Stimulated activated CD8-positive, alpha-beta memory T cell treated with anti-CD3 and anti-CD28 coated beads, Interleukin-15, amount 100 ng/mL, for 24 hours (primary cell): ENCODE data around the gene MAPK14.
A peak's percentile ranks its signal among the peaks of the same experiment; 100 is the strongest.
"Not testable (repeated sequence)": the region's sequence is repeated elsewhere in the genome, so short reads cannot be mapped to it uniquely, and the experiment has no call there.

Experiments
- DNase-seq: peaks from one replicate; pipeline ENCODE4 v3.0.0-alpha.2; 2020; ENCODE audit warnings: low read depth

The MAPK14 gene

DNA sequence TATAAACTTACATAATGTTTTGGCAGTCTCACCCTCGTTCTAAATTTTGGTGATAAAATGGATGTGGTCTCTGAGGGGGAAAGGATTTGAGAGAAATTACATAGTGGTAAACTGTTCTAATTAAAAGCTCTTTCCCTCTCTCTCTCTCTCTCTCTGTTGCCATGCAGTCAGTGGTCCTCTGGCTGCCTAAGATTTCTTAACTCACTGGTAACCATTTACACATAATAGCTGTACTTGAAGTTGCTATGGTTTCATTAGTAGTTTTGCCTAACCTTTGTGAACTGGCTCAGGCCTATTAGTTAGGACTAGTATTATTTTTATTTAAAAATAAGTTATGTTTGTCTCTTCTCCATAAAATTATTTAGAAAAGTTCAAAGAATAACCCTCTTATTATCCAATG lies 42.0 kb downstream of the MAPK14 start:
- no peak for DNase-seq

DNA sequence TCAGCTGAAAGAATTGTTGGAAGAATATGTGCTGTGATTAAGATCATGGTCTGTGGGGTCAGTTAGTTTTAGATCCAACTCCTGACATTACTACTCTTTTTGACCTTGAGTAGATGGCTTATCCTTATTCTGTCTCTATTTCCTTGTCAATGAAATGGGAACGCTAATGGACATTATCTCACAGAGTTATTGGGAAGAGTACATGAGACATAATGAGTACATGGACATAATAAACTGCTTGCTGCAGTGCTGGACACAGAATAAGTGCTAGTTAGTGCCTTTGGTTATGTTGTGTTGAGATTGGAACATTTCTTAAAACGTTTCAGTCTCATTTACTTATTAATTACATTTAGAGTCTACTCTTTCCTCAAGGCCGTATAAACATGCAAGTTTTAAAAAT lies 42.6 kb downstream of the MAPK14 start:
- no peak for DNase-seq

DNA sequence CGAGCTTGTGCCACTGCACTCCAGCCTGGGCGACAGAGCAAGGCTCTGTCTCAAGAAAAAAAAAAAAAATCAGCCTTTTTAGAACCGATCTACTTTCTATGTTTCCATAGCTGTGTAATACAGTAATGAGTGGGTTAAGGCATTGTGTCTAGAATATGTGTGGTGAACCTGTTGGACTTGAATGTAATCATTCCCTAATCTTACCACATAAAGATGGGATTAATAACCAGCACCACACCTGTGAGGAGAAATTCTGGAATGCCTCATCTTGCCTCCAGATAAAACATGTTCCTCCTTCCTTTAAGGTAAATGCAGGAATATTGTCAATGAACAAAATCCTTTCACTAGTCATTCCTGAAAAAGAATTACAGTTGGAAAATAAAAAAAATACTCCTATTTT lies 43.7 kb downstream of the MAPK14 start:
- DNase-seq = no peak

DNA sequence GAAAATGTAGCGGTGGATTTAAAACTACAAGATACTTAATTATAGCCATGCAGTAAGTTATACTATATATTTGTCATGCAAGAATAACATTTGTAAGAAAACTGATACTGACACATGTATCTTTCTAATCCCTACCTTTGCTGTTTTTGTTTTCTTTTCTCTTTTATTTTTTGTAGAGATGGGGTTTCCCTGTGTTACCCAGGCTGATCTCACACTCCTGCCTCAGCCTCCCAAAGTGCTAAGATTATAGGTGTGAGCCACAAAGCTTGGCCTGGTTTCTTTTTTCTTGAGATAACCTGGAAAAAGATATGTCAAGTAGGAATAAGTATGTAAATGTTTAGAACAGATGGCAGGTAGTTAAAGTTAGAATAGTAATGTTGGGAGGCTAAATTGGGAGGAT lies 44.1 kb downstream of the MAPK14 start:
- no peak for DNase-seq

DNA sequence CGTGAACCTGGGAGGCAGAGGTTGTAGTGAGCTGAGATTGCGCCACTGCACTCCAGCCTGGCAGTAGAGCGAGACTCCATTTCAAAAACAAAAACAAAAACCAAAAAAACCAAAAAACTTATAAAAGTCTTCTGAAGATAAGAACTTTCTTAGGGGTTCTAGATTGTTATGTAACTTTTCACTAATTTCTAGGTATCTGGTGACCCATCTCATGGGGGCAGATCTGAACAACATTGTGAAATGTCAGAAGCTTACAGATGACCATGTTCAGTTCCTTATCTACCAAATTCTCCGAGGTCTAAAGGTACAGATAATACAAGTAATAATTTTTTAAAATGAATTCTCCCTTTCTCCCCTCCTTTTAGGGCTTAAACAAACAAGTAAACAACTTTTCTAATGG lies 45.1 kb downstream of the MAPK14 start:
- DNase-seq = no peak

DNA sequence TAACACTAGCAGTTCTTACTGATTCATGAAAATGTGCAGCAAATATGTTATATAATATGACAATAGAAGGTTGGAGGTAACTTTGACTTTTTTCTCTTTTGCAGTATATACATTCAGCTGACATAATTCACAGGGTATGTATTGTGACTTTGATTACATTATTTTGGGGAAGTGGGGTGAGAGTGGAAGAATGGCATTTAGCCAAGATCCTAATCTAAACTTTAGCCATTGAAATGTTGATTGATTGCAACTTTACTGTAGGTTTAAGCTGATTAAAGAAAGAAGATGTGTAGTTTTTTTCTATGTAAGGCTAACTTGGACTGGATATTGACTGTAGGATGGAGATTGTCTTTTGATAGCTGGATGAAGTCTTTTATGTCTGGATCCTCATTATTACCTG lies 46.0 kb downstream of the MAPK14 start:
- no peak for DNase-seq

DNA sequence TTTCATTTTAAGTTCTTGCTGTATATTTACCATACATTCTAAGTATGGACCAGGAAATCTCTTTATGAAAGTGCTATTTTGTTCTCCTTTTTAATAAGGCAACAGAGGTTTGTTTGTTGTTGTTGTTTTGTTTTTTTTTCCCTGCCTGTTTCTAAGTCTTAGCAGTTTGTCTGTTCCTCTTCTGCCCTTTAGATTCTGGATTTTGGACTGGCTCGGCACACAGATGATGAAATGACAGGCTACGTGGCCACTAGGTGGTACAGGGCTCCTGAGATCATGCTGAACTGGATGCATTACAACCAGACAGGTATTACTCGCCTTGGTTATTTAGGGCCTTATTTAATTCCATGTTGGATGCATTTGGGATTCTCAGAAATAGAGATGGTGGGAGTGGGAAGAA lies 48.0 kb downstream of the MAPK14 start:
- no peak for DNase-seq

DNA sequence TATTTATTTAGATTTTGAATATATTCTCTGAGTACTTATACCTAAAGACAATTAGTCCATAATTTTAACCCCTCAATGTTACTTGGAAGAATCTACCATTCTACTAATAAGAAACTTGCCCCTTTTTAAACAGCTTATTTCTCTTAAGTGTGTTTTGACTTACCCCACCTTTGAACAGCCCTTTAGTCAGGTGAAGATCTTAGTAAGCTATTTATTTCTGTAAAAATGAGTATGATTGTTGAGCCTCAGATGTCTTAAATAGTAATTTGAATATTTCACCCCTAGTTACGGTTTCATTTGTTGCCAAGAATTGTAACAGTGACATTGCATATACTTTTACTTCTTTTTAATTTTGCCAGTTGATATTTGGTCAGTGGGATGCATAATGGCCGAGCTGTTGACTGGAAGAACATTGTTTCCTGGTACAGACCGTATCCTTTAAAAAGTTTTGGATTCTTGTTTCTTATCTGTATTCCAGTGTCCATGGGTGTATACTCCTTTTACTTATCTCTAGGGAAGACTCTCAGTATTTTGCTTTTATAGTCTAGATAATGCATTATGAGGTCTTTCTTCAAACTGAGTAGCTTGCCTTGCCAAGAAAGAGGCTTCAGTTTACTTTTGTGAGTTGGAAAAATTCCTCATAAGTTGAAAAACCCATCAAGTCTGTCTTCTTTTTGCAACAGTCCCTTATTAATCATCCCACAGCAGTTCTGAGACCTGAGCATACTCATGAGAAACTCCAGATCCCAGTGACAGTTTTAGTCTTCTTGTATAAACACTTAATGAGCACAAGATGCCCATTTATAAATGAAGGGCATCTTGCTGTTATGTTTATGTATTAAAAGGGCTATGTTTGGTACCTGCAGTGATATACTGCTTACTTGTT lies 48.8 kb downstream of the MAPK14 start:
- DNase-seq = no peak

DNA sequence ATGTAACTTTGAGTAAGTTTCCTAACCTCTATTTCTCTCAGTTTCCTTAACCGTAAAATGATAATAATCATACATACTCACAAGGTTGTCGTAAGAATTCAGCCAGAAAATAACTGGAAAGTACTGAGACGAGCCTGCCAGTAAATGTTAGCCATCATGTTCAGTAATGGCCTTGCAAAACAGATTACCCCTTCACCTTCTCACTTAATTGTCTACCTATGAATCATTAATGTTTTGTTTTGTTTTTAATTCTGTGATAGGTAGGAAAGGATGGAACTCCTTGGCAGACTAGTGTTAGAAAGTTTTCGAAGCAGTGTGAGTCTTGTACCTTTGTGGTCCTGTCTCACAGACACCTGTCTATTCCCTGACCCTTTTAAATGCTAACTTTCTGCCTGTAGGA lies 50.6 kb downstream of the MAPK14 start:
- no peak for DNase-seq

DNA sequence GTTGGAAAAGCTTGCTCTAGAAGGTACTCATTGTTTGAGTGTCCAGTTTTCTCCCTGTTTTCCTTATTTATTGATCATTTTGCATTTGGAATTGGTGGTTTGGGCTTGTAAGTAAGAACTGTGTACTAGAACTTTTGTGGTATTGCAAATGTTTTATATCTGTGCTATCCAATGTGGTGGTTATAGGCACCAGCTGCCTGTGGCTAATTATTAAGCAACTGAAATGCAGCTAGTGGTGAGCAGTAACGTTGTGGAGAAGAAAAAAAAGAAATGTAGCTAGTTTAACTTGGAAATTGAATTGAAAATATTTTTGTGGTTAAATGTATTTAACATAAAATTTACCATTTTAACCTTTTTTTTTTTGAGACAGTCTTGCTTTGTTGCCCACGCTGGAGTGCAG lies 52.0 kb downstream of the MAPK14 start:
- DNase-seq = no peak

DNA sequence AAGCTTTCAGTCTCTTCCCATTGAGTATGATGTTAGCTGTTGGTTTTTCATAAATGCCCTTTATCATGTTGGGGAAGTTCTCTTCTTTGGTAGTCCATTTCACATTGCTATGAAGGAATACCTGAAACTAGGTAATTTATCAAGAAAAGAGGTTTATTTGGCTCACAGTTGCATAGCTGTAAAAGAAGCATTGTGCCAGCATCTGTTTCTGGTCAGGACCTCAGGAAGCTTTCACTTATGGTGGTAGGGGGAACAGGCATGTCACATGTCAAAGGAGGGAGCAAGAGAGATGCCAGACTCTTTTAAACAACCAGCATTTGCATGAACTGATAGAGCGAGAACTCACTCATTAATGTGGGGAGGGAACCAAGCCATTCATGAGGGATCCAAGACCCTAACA lies 54.7 kb downstream of the MAPK14 start:
- DNase-seq = no peak

DNA sequence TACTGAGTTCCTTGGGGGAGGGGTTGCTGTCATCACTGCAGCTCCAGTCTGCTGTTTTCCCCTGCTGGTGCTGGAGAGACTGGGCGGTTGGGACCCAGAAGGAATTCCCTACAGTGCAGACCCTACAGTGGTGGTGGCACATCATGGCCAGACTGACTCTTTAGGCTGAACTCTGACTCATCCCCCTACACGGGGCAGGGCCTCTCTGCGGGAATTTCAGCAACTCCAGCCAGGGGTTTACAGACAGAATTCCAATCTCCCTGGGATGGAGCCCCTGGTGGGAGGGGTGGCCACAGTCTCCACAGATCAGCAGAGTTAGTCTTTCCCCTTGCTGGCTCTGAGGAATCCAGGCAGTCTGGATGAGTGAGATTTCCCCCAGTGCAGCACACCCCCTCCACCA lies 55.8 kb downstream of the MAPK14 start:
- no peak for DNase-seq

DNA sequence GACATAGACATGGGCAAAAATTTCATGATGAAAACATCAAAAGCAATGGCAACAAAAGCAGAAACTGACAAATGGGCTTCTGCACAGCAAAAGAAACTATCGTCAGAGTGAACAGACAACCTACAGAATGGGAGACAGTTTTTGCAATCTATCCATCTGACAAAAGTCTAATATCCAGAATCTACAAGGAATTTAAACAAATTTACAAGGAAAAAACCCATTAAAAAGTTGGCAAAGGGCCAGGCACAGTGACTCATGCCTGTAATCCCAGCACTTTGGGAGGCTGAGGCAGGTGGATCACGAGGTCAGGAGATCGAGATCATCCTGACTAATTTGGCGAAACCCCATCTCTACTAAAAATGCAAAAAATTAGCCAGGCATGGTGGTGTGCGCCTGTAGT lies 60.6 kb downstream of the MAPK14 start:
- DNase-seq = not testable (repeated sequence)

DNA sequence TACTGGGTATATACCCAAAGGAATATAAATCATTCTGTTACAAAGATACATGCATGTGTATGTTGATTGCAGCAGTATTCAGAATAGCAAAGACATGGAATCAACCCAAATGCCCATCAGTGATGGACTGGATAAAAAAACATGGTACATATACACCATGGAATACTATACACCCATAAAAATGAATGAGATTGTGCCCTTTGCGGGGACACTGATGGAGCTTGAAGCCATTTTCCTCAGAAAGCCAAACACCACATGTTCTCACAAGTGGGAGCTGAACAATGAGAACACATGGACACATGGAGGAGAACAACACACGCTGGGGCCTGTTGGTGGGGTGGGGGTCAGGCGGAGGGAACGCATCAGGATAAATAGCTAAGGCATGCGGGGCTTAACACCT lies 61.4 kb downstream of the MAPK14 start:
- DNase-seq = no peak

DNA sequence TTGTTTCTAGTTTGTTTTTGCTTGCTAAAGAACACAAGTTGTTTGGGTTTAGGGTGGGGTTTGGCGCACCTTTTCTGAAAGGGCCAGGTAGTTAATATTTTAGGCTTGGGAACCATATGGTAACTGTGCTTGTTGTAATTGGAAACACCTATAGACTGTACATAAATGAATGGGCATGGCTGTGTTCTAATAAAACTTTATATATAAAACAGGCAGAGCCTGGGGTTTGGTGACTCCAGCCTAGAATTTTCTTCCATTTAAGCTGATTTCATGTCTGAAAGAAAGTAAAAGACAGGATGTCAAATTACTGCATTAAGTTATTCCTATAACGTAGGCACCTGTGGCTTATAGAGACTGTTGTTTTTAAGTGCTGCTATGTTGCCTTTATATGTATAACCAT lies 66.6 kb downstream of the MAPK14 start:
- no peak for DNase-seq

DNA sequence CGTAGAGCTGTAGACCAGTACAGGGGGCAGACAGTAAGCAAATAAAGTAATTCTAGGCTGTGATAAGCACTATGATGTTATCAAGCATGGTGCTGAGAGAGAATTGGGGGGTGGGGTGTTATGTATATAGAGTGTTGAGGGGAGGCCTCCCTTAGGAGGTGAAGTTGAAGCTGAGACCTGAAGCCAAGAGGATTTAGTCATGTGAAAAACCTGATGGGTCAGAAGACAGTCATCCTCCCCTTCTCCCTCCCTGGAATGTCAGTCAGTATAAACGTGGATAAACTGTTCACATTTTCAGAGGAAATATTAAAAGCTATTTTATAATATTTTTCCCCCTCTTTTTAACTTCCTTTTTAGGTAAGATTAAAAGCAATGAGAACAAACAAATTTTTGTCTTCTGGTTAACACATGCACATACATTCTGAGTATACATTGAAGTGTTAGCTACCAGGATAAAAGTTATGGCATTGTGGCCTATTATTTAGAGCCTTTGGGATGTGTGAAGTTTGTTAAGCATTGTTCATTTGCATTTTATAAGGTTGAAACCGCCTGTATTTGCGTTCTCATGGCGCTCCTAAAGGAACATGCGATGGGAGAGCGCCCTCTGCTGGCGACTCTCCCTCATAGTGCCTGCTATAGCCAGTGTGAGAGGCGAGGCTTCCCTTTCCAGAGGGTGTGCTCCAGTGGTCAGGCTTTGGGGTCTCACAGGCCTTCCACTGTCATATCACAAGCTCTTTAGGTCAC lies 67.3 kb downstream of the MAPK14 start:
- DNase-seq = peak; percentile 79

DNA sequence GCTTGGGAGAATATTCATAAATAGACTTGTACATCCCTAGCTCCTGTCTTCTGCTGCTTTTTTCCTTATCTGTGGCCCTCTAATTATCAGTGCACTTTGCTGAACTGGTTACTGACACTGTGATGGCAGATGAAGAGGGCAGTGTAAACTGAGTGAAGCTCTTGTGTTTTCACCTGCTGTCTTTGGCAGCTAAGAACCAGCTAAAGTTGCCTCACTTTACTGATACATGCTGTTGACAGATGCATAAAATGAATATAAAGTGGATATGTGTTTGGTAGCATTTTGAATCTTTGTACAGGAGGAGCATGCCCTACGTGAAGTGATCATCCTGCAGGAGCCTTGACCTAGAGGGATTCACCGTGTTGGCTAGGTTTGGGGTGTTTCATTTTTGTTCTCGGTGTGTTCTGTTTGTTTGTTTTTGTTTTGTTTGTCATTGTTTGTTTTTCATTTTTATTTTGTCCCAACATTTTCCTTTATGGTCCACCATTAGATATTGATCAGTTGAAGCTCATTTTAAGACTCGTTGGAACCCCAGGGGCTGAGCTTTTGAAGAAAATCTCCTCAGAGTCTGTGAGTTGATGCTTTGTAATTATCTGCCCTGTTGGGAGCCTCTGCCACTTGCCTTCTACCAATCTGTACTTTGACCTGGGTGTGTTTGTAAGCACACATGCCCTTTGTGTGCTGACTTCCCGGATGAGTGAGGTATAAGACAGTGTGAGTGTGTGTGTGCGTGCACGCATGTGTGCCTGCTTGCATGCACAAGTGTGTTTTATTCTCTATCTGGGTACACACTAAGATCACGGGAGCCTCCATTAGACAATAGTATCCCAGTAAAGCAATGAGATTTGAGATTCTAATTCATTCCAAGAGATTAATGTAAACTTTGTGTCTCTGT lies 68.1 kb downstream of the MAPK14 start:
- no peak for DNase-seq

DNA sequence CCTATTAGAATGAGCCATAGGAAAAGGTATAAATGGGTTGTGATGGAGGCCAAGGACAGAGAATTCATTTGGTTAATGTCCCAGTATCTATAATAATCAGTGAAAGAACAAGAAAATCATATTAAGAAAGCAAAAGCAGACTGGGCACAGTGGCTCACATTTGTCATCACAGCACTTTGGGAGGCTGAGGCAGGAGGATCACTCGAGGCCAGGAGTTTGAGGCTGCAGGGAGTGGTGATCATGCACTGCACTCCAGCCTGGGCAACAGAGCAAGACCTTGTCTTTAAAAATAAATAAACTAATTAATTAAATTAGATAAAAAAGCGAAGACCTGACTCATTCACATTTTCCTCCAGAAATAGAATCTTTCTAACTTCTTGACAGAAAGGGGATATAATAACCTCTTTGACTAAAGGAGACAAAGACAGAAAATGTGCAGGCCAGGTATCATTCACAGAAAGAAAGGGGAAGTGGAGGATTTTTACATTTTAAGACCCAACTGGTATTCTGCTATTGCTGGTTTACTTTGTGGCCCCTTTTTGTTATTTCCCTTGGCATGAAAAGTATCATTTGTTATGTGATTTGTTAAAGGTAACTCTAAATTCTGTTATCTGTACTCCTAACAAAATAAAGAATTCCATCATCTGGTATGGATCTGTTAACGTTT lies 70.8 kb downstream of the MAPK14 start:
- DNase-seq = no peak

DNA sequence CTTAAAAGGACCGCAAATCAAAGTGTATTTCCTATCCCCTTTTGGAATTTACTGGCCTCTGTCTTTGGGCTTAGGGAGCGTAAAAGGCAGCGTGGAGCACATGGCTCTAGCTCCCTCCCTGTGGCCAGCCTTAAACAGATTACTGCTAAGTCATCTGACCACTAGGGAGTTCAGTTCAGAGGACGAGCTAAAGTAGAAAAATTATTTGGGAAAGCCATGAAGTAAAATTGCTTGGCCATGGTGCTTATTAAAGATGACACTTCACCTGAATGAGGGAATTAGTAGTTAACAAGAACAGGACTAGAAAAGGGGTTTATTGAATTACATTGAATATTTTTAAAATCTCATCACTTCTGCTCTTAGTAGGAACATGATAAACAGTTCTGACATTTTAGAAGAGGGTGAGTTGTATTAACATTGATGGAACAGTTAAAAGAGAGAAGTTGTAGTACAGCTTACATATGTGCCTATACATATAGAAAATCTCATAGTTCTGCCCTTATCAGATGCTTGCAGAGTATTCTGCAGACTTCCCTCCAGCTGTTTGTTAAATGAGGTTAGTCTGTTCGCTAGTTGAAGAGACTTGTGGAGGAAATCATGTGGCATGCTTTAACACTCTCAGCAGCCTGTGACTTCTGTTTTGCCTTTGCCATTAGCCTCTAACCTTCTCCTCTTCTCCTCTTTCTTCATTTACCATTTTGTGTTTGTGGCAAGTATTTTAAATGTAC lies 71.5 kb downstream of the MAPK14 start:
- DNase-seq = no peak

DNA sequence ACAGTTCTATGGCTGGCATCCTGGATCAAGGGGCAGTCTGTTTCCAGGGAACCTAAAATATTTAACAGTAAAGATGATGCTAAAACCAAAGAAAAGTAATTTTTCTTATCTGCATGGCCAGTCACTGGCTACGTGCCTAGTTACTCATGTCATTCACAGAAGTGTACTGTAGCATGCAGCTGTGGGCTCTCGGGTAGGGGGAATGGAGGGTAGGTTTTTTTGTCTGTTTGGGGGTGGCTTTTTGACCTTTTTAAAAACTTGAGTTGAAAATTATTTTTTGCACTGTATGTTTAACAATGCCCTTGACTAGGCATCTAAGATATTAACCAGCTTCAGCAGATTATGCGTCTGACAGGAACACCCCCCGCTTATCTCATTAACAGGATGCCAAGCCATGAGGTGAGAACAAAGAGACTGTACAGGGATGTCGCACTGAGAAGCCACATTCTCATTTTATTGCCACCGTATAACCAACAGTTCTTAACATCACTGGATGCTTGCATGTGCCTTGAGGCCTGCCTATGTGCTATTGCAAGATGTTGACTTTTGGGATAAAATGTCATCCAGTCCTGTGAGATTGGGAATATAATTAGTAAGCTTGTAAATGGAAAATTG lies 72.4 kb downstream of the MAPK14 start:
- DNase-seq = no peak

DNA sequence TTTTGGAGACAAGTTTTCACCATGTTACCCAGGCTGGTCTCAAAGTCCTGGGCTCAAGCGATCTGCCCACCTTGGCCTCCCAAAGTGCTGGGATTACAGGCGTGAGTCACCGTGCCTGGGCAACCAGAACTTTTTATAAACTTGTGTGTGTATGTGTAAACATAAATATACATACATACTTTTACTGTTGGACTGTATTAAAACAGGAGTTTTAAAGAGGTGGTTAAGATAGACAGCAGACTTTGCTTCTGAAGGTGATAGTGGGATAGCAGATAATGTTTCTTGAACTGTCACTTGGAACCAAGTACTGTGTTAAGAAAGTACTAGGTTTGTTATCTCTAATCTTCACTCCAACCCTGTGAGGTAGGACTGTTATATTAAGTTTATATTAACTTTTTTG lies 74.1 kb downstream of the MAPK14 start:
- DNase-seq = no peak
